SH-SY5Y (cell line): ENCODE measurements around the gene GOLIM4.

Source experiments
- GATA2 ChIP-seq: IDR thresholded peaks from 2 replicates; pipeline ENCODE4 v1.6.1; 2011; ENCODE audit warnings: mild to moderate bottlenecking, low read depth, low read length
- GATA3 ChIP-seq: IDR thresholded peaks from 2 replicates; pipeline ENCODE4 v1.6.1; 2011; ENCODE audit warnings: low read depth, mild to moderate bottlenecking, low read length, moderate library complexity

GRCh38 chr3:168081171-168081771, 14.5 kb downstream of the GOLIM4 start:
- TF ChIP-seq GATA2 (no peak), GATA3 (no peak)
